SK-N-MC (cell line): ENCODE measurements around the gene TRPC4AP.
"Not testable (repeated sequence)": the region's sequence is repeated elsewhere in the genome, so short reads cannot be mapped to it uniquely, and the experiment has no call there.

Experiments used
- EZH2 ChIP-seq: fragments of 200-600 bp; sonication (generic); IDR thresholded peaks from one replicate; pipeline ENCODE4 v1.6.1; 2017; ENCODE audit warnings: antibody characterized with exemption
- FOXP2 ChIP-seq: optimal IDR thresholded peaks from 2 replicates; pipeline ENCODE3; 2011; ENCODE audit warnings: mild to moderate bottlenecking, moderate library complexity; ENCODE audit not compliant: insufficient read depth; ENCODE audit errors: extremely low read length, control extremely low read depth
- POLR2AphosphoS5 ChIP-seq: IDR thresholded peaks from 2 replicates; pipeline ENCODE4 v1.6.1; 2012; ENCODE audit warnings: mild to moderate bottlenecking, low read depth, low read length, borderline replicate concordance

DNA sequence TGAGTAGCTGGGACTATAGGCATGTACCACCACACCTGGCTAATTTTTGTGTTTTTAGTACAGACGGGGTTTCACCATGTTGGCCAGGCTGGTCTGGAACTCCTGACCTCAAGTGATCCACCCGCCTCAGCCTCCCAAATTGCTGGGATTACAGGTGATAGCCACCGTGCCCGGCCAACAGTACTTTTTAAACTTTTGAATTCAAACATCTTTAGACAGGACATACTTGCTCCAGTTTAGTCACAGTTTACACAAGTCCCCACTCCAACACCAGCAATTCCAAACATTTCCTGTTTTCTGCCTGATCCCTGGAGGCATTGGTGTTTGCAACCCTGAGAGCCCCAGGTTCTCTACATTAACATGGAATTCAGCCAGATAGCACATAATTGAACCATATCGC is 40.0 kb downstream of the TRPC4AP start:
- not testable (repeated sequence) for TF ChIP-seq EZH2, POLR2AphosphoS5, FOXP2
